ENCODE measurements around the gene ZDHHC14. TPM values are rescaled to one million over a fixed set of nuclear protein-coding genes. Genes with fewer than 3 reads are reported as not detected.

Gene ZDHHC14
- total RNA-seq, 1 experiment from 2014 or later, result 1.7 TPM

- Histone ChIP-seq H2BK120ac (ENCODE audit: low read depth, low read length, poor library complexity, severe bottlenecking) (no peak overlapping the region), H3K79me1 (ENCODE audit: insufficient read depth, low read depth, low read length, poor library complexity, severe bottlenecking) (no peaks in the 10 kb centered on the region), H3K79me2 (ENCODE audit: insufficient read depth, low read length) (no peaks in the 10 kb centered on the region), H3K9ac (ENCODE audit: extremely low read depth, insufficient read length, low read length) (no peak overlapping the region), H4K20me1 (ENCODE audit: control insufficient read depth, insufficient read depth, insufficient read length) (no peaks in the 10 kb centered on the region), H3K14ac (ENCODE audit: insufficient read depth, low read length) (no peak overlapping the region), H3K23ac (ENCODE audit: insufficient read length, low read depth, low read length) (no peak overlapping the region), H2AFZ (ENCODE audit: low read length) (no peak overlapping the region), H3T11ph (ENCODE audit: low read length) (no peak overlapping the region), H3K56ac (ENCODE audit: insufficient read length, low read depth, low read length) (no peak overlapping the region), H3K4me2 (ENCODE audit: insufficient read depth, insufficient read length, low read length) (no peak overlapping the region), H3K4ac (ENCODE audit: low read depth, low read length) (no peak overlapping the region), H3K27me3 (ENCODE audit: insufficient read depth, low read length) (no peaks in the 10 kb centered on the region), H2BK5ac (ENCODE audit: insufficient read length, low read length) (no peak overlapping the region), H3K9me3 (ENCODE audit: control insufficient read depth, low read depth, low read length) (no peaks in the 10 kb centered on the region), H4K8ac (replicated peaks; ENCODE audit: insufficient read length, low read depth, low read length) (no peak overlapping the region), H3K23me2 (ENCODE audit: insufficient read length, low read depth, low read length, poor library complexity, severe bottlenecking) (no peaks in the 10 kb centered on the region), H2BK12ac (ENCODE audit: insufficient read length, low read depth, low read length) (no peak overlapping the region), H2BK20ac (ENCODE audit: low read depth, low read length, poor library complexity, severe bottlenecking) (no peak overlapping the region), H3K18ac (ENCODE audit: insufficient read length, low read depth, low read length) (no peak overlapping the region), H4K5ac (ENCODE audit: insufficient read length, low read depth, low read length) (no peak overlapping the region), H2AK5ac (ENCODE audit: insufficient read length, low read length) (no peak overlapping the region), H3K4me1 (ENCODE audit: insufficient read depth, low read length) (peaks cover 3% of the 10 kb centered on the region), H3K27ac (ENCODE audit: insufficient read length, low read depth, low read length) (no peak overlapping the region), H4K91ac (ENCODE audit: insufficient read length, low read depth, low read length) (no peak overlapping the region), H2BK15ac (ENCODE audit: low read depth, low read length) (no peak overlapping the region)
- Mint-ChIP-seq H3K27me3 (ENCODE audit: low read depth) (peaks cover 3% of the 10 kb centered on the region), H3K9me3 (no peaks in the 10 kb centered on the region), H3K36me3 (ENCODE audit: insufficient read depth in 1 of 3, low read depth in 3 of 3) (no peaks in the 10 kb centered on the region; a peak in 1 of 7 replicates), H3K27ac (no peak overlapping the region), H3K4me3 (no peak overlapping the region), H3K4me1 (peaks cover 60 to 61% of the 10 kb centered on the region in 2 experiments)
- no peak for TF ChIP-seq CTCF (conservative IDR thresholded peaks at IDR 0.05)
- no CpG with 5 or more reads among the region's 7 CpGs for WGBS (ENCODE audit: extremely low coverage, insufficient read length, low lambda C conversion rate)
- DNase-seq, result no peak
Observed at GRCh38 chr6:157427969-157428368, 47.0 kb downstream of the ZDHHC14 start.

Data from H9 (cell line).